CD4-positive, alpha-beta T cell treated with Interleukin-12 subunit alpha and Interleukin-12 subunit beta, for 1 hour (primary cell): ENCODE results near the gene CERS2.

Source experiments
- DNase-seq: peaks from one replicate; pipeline ENCODE4 v3.0.0-alpha.2; 2020

CERS2 gene, protein sequence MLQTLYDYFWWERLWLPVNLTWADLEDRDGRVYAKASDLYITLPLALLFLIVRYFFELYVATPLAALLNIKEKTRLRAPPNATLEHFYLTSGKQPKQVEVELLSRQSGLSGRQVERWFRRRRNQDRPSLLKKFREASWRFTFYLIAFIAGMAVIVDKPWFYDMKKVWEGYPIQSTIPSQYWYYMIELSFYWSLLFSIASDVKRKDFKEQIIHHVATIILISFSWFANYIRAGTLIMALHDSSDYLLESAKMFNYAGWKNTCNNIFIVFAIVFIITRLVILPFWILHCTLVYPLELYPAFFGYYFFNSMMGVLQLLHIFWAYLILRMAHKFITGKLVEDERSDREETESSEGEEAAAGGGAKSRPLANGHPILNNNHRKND

GRCh38 chr1:150974580-150975478 lies at the start of gene CERS2:
CERS2 (minus strand) TSS chr1:150974835; CDS start chr1:150969090, 5,745 bp downstream.
- DNase-seq, result peak; percentile 84

GRCh38 chr1:151013518-151013917 lies 38.9 kb upstream of the CERS2 start:
- no peak for DNase-seq

DNA sequence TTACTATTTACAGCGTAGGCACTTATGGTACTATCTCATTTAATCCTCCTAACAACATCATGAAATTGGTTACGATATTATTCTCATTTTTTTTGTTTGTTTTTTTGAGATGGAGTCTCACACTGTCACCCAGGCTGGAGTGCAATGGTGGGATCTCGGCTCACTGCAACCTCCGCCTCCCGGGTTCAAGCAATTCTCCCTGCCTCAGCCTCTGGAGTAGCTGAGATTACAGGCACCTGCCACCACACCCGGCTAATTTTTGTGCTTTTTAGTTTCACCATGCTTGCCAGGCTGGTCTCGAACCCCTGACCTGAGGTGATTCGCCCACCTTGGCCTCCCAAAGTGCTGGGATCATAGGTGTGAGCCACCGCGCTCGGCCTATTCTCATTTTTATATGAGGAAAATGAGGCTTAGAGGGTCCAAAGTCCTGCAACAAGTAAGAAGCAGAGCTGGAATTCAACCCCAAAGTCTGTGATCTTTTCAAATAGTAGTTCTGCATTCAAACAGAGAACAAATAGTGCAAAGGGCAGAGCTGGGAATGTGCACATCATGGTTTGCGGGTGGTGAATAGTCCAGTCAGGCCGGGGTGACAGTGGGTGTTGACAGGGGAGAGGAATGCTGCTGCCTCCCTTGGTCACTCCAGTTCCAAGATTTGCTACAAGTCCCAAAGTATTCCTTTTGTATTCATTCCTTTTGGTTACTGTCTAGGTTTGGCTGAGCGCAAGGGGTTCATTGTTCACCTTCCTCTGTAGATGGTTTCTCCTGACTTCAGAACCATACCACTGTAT lies 38.2 kb upstream of the CERS2 start:
- DNase-seq, result no peak

DNA sequence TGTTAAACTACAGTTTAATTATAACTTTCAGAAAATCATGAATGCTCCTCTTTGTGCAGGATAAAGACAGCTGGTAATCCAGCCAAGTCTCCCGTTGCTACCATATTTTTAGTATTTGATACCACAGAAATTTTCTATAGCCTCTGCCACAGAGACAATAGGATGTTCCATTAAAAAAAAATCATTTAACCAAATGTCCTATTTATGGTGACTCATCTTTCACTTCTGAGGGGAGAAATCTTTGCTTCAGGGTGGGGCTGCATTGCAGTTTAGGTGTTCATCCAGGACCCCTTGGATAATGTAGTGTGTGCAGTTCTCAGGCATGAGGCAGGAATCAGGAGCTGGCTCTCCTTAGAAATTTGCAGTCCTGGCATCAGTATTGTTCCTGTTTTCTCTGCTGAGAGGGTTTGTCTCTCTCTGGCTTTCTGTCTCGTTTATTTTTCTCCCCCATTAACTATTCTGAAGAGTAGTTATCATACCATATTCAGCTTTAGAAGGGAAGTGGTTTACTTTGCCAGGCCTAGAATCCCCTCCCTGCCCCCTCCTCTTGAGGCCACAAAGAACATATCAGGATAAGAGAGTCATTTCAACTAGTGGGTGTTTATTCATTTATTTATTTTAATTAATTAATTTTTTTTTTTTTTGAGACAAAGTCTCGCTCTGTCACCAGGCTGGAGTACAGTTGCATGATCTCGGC lies 36.7 kb upstream of the CERS2 start:
- no peak for DNase-seq

- no peak for DNase-seq
These were observed 35.7 kb upstream of the CERS2 start for GRCh38 chr1:151010346-151010726.

GRCh38 chr1:151009674-151010345 lies 35.2 kb upstream of the CERS2 start:
- no peak for DNase-seq

DNA sequence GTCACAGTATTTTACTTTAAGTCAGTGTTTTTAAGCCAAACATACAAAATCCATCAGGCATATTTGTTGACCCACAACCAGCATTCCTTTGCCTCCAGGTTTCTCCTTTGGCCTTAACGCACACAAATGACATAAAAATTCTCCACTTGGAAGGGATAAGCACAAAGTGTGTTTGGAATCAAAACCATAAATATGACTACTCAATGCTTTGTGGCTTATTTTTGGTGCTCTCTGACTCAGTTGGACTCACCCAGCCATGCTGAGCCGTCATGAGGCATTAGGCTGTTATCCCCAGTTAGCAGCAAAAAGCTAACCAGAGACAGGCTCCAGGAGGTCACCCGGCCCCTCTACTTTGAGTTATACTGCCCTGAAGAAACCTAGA lies 34.6 kb upstream of the CERS2 start:
- no peak for DNase-seq

DNA sequence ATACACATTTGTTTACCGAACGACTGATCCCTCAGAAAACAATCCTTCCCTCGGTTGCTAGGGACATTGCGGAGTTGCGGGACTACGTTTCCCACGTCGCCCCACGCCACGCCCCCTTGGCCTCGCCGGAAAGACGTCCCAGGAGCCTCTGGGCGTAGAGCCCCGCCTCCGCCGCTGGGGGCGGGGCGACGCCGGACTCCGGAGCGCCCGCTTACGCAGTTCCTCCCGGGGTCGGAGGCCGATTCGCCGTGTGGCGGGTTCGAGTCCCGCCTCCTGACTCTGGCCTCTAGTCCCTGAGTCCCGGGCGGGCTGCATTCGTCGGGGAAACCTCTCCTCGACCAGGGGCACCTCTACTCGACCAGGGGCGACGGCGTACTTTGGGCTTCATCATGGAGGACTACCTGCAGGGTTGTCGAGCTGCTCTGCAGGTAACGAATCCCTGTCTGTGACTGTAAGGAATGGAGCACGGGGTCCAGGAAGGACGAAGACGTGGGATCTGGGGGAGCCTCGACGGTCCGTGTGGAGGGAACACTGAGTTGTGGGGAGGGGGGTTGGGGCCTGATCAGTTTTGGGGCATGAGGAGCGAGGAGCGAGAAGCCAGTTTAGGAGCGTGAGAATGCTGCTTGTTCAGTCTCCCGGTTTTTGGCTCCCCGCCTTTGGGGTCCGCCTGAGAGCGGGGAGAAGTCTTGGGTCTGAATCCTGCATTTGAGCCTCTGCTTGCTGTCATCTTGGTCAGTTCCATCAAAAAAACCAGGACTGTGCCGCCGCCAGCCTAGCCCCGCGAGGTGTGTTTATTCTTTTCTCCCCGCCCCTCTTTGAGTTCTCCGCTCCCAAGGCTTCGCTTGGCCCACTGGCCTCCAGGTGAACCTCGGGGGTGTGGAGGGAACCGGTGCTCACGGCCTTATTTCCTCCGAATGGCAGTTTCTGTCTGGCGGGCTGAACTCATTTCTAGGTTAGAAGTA lies 33.9 kb upstream of the CERS2 start, which contains the start of gene PRUNE1:
Gene PRUNE1, plus strand, starts transcription at position 206 of the 962 bp plus-strand sequence. Its CDS starts 184 bp downstream, at position 390.
- DNase-seq, result peak; percentile 99

GRCh38 chr1:151007853-151008243 lies 33.2 kb upstream of the CERS2 start:
- DNase-seq, result no peak

DNA sequence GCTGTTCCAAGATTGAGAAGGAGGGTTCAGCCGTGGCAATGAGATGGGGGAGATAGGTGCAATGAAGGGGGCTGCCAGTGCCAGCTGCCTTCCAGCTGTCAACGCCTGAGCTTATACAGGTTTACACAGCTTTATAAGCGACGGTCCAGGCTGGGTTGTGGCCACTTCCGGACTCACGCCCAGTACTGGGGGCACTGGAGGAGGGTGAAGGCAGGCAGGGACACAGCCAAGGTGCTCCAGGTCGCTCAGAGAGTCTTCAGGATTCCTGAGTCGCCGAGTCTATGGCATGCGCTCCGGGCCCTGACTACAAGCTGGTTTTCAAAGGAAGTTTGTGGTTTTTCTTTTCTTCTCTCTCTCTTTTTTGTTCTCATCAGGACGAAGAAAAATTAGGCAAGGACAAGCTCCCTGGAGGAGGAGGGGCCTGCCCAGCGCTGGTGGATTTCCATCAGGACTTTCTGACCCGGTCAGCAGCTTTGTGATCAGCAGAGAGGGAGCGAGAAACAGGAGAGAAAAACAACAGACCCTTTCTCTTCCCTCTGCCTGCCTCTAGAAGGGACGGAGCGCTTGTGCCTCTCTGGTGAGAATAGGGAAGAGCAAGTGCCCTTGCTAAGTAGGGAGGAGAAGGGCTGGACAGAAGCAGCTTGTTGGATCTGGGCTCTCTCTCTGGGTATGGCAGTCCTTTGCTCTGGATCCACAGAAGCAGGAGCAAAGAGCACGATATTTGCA lies 31.9 kb upstream of the CERS2 start, which contains the start of gene MINDY1:
Gene MINDY1, minus strand, starts transcription at position 576 of the 726 bp plus-strand sequence. CDS start 4,285 bp downstream, outside the sequence.
- DNase-seq, result peak; percentile 48

DNA sequence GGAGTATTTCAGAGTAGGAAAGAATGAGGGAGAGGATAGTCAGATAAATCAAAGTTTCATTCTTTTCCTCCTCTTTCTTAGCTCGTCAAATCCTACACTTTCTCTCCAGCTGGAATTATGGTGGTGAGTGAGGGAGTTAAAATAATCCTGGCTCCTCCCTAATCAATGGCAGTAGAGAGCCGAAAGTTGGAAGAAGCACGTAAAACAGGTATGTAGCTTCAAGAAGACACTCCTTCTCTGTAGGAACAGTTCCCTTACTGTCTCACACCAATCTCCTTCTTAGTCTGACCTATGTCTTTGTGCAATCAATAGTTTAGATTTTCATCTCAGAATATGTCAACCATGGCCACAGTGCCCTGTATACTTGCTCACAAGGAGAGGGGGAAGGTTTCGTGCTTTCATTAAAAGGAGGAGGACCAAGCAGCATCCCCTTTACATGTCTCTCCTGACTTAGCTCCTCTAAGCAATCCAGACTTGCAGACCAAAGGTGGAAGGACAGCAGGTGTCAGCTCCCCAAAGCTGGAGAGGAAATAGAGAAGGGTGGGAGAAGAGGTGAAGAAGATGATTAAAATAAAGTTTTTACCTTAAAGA lies 31.2 kb upstream of the CERS2 start:
- DNase-seq, result no peak

GRCh38 chr1:151003180-151003579 lies 28.5 kb upstream of the CERS2 start:
- DNase-seq, result peak; percentile 44

- DNase-seq, result no peak
These were observed 28.0 kb upstream of the CERS2 start for GRCh38 chr1:151002611-151003010.

GRCh38 chr1:151002051-151002450 lies 27.4 kb upstream of the CERS2 start:
- DNase-seq, result no peak

GRCh38 chr1:151001602-151002001 lies 27.0 kb upstream of the CERS2 start:
- DNase-seq, result no peak

DNA sequence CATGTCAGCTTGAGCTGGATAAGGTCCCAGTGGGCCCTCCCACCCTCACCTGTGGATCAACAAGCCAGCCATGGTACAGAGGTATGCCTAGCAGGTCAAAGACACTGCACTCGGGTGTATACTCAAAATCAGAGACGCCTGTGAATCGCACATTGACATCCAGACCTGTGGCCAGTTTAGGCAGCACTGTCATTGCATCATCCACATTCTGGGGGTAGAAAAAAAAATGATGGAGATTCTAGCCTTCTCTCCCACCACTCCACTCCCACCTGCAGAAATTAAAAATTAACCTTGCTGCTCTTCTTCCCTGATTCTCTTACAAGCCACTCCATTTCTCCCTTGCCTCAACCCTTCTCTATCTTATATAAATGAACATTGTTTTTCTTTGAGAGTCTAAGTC lies 25.8 kb upstream of the CERS2 start:
- no peak for DNase-seq

- no peak for DNase-seq
These were observed 25.3 kb upstream of the CERS2 start for GRCh38 chr1:150999926-151000325.

DNA sequence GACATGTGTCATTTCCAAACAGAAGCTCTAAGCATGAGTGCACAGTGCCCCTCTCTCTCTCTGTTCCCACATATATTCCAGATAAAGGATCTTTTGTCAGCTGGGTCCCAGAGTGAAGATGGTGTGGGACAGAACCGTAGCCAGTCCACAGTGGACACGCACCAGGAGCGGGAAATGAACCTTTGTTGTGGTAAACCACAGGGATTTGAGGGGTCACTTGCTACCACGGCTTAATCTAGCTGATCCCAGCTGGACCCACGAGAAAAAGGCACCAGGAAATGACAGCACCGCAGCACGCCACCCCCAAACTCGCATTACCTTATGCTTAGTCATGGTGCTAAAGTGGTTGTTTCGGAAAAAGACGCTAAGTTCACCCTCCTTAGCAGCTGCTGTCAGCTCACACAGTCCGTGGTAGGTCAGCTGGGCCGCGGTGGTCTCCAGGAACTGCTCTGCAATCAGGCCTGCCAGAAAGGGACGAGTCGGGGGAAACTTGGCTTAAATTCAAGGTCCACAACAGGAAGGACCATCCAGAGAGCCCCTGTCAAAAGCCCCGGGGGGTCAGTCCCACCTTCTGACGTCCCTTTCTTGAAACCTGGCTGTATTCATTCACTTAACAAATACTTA lies 24.5 kb upstream of the CERS2 start:
- DNase-seq, result no peak

DNA sequence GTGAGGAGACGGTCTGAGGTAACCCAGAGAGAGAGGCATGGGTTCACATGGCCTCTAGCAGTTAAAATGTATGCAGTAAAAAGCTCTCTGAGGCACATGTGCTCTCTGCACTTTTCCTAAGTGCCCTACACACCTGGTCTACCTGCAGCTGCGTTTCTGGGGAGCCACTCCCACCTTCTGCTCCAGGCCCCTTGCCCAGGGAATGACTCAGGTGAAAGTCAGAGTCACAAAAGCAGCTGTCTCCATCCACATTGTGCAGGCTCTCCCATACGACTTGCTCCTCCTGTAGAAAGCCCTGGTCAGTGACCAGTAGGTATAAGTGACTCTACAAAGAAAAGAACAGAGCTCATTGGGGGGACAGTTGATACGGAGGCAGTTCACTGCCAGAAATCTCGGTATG lies 23.3 kb upstream of the CERS2 start:
- DNase-seq, result no peak
